Loucy (cell line): Measurements from ENCODE around the gene KRTAP10-3.

Experiments
- CTCF ChIP-seq: fragments of 200-600 bp; sonication (generic); conservative IDR thresholded peaks from 2 replicates; pipeline ENCODE4 v1.5.1; 2014; ENCODE audit warnings: mild to moderate bottlenecking, antibody characterized with exemption, low read length
- EZH2phosphoT487 ChIP-seq: fragments of 200-600 bp; IDR thresholded peaks from 2 replicates; pipeline ENCODE4 v1.6.1; 2018; ENCODE audit warnings: antibody characterized with exemption, mild to moderate bottlenecking, moderate library complexity, borderline replicate concordance

DNA sequence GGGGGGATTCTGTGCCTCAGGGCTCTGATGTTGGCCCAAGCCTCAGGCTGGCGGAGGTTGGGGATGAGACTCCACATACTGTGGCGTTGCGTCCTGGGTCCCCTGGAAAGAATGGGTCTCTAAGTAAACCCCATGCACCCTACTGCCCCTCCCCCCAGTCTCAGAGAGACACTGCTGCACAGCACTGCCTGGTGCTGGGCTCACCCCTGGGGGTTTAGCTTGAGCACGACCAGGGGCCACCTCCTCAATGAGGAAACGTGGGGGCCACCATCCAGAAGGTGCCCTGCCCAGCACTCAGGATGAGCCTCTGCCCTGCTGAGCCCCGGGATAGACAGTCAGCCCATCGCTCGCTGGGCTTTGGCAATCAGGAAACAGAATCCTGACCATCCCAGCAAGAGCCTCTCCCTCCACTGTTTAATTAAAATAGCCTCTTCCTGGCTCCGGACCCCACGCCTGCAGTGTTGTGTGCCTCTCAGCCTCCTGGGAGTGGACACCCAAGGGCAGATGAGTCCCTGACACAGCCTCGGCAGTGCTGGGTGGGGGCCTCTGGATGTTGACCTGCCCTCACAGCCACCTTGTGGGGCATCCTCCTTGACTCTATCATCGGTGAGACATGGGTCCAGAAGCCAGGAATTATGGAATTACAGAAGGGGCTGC lies 11.4 kb upstream of the KRTAP10-3 start:
- no peak for TF ChIP-seq CTCF
- TF ChIP-seq EZH2phosphoT487: no peak
